Measurements from ENCODE around the gene GLYAT.

GRCh38 chr11:58757439-58757838, 25.7 kb upstream of the GLYAT start:
- TF ChIP-seq, protein P1, sequence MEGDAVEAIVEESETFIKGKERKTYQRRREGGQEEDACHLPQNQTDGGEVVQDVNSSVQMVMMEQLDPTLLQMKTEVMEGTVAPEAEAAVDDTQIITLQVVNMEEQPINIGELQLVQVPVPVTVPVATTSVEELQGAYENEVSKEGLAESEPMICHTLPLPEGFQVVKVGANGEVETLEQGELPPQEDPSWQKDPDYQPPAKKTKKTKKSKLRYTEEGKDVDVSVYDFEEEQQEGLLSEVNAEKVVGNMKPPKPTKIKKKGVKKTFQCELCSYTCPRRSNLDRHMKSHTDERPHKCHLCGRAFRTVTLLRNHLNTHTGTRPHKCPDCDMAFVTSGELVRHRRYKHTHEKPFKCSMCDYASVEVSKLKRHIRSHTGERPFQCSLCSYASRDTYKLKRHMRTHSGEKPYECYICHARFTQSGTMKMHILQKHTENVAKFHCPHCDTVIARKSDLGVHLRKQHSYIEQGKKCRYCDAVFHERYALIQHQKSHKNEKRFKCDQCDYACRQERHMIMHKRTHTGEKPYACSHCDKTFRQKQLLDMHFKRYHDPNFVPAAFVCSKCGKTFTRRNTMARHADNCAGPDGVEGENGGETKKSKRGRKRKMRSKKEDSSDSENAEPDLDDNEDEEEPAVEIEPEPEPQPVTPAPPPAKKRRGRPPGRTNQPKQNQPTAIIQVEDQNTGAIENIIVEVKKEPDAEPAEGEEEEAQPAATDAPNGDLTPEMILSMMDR (tag by site-specific recombination; IDR thresholded peaks at IDR 0.05): no peak
- no peak for TF ChIP-seq ZNF302 (tag by site-specific recombination; IDR thresholded peaks at IDR 0.05; ENCODE audit: low read depth)
- TF ChIP-seq ZNF133 (tag by site-specific recombination; IDR thresholded peaks at IDR 0.05): no peak
- TF ChIP-seq YY1 (tag by site-specific recombination; IDR thresholded peaks at IDR 0.05): no peak
- no peak for TF ChIP-seq REST (tag by site-specific recombination; IDR thresholded peaks at IDR 0.05)
- TF ChIP-seq ZBTB26 (tag by site-specific recombination; optimal IDR thresholded peaks at IDR 0.05): no peak
- no peak for TF ChIP-seq ZNF274 (IDR thresholded peaks at IDR 0.05; ENCODE audit: low read length)
- no peak for TF ChIP-seq ZNF274 (tag by site-specific recombination; IDR thresholded peaks at IDR 0.05; ENCODE audit: borderline replicate concordance)
- no peak for TF ChIP-seq ZNF146 (tag by site-specific recombination; IDR thresholded peaks at IDR 0.05)
- TF ChIP-seq KLF1 (tag by site-specific recombination; IDR thresholded peaks at IDR 0.05): no peak
- TF ChIP-seq ZBTB7A (tag by site-specific recombination; IDR thresholded peaks at IDR 0.05; ENCODE audit: low read depth): no peak
- no peak for TF ChIP-seq SP2 (tag by site-specific recombination; IDR thresholded peaks at IDR 0.05)
- TF ChIP-seq SETDB1 (IDR thresholded peaks at IDR 0.05; ENCODE audit: insufficient read length, low read length): no peak
